H1 (cell line): ENCODE results near the gene TOP3B. TPM values are rescaled to one million over a fixed set of nuclear protein-coding genes. Genes with fewer than 3 reads are reported as not detected.

ENCODE experiments used
- CTCF ChIA-PET: fragments of 300-600 bp; sonication (Branson Sonifier 250); formaldehyde crosslinking; loops from one replicate; lab custom pipeline; 2021; ENCODE audit not compliant: partially characterized antibody; lab: Charles Lee
- POLR2A ChIA-PET: fragments of 300-600 bp; sonication (Branson Sonifier 250); formaldehyde crosslinking; loops from one replicate; lab custom pipeline; 2021; ENCODE audit warnings: inconsistent platforms; ENCODE audit not compliant: partially characterized antibody; lab: Charles Lee
- DNase-seq, 2 experiments: peaks; one replicate each; pipeline versions ENCODE4 v3.0.0 to v3.0.0-alpha.2; 2010 to 2022; ENCODE audit warnings: low spot score in 2 of 2, low read depth in 1 of 2, mixed read lengths in 1 of 2
- FAIRE-seq: peaks from 2 replicates; lab custom pipeline; 2011; peaks lifted over from hg19 to GRCh38; lab: Jason Lieb, UNC
- H2AFZ ChIP-seq: 2 replicates; pipeline ENCODE4 v1.8.1; 2012; ENCODE audit warnings: low read length, inconsistent platforms
- H2AK5ac ChIP-seq: 2 replicates; pipeline ENCODE4 v1.6.1; 2013; ENCODE audit warnings: low read depth, low read length
- H2BK120ac ChIP-seq: replicated peaks from 2 replicates; pipeline ENCODE3; 2013; ENCODE audit warnings: low read depth, low read length, inconsistent platforms
- H2BK12ac ChIP-seq: 2 replicates; pipeline ENCODE4 v1.6.1; 2013; ENCODE audit warnings: low read depth, low read length
- H2BK15ac ChIP-seq: 2 replicates; pipeline ENCODE4 v1.6.1; 2013; ENCODE audit warnings: low read length
- H2BK20ac ChIP-seq: 2 replicates; pipeline ENCODE4 v1.6.1; 2013; ENCODE audit warnings: low read length
- H2BK5ac ChIP-seq: 2 replicates; pipeline ENCODE4 v1.6.1; 2013; ENCODE audit warnings: low read depth, low read length
- H3K14ac ChIP-seq: 2 replicates; pipeline ENCODE4 v1.6.1; 2013; ENCODE audit warnings: inconsistent platforms; ENCODE audit not compliant: insufficient read length
- H3K18ac ChIP-seq: 2 replicates; pipeline ENCODE4 v1.6.1; 2013; ENCODE audit warnings: low read length; ENCODE audit errors: extremely low read depth
- H3K23ac ChIP-seq: 2 replicates; pipeline ENCODE4 v1.6.1; 2013; ENCODE audit warnings: inconsistent platforms; ENCODE audit not compliant: insufficient read length
- H3K23me2 ChIP-seq: 2 replicates; pipeline ENCODE4 v1.6.1; 2013; ENCODE audit warnings: low read depth, low read length
- H3K27ac ChIP-seq: 2 replicates; pipeline ENCODE4 v1.6.1; 2011; ENCODE audit warnings: low read depth, low read length, inconsistent platforms
- H3K27me3 ChIP-seq, 4 experiments: replicated peaks in 1 of 4; 1 replicate in 1 of 4; 2 replicates in 3 of 4; pipeline versions ENCODE4 v1.6.1 to v1.8.1; 2011 to 2013; ENCODE audit warnings: low read length in 3 of 4, mild to moderate bottlenecking in 3 of 4, inconsistent platforms in 2 of 4, mixed read lengths in 2 of 4, moderate library complexity in 1 of 4; ENCODE audit not compliant: control insufficient read depth in 3 of 4, insufficient read depth in 3 of 4; ENCODE audit errors: extremely low read depth in 1 of 4
- H3K36me3 ChIP-seq, 4 experiments: 2 replicates each; pipeline versions ENCODE4 v1.6.1 to v1.8.1; 2011 to 2013; ENCODE audit warnings: mild to moderate bottlenecking in 4 of 4, low read length in 3 of 4, moderate library complexity in 2 of 4, control low read depth in 1 of 4, inconsistent platforms in 1 of 4; ENCODE audit not compliant: insufficient read depth in 4 of 4, control insufficient read depth in 2 of 4
- H3K4ac ChIP-seq: replicated peaks from 2 replicates; pipeline ENCODE3; 2013; ENCODE audit warnings: low read length, low read depth, mixed read lengths, inconsistent platforms; ENCODE audit not compliant: insufficient read length
- H3K4me1 ChIP-seq, 4 experiments: replicated peaks in 1 of 4; 1 replicate in 1 of 4; 2 replicates in 3 of 4; pipeline versions ENCODE4 v1.6.1 to v1.8.1; 2011 to 2013; ENCODE audit warnings: low read length in 3 of 4, inconsistent platforms in 2 of 4, mixed read lengths in 1 of 4; ENCODE audit not compliant: insufficient read depth in 4 of 4, control insufficient read depth in 3 of 4
- H3K4me2 ChIP-seq, 2 experiments: 2 replicates each; pipeline versions ENCODE4 v1.6.1 to v1.8.1; 2011 to 2013; ENCODE audit warnings: low read depth in 2 of 2, low read length in 2 of 2, control low read depth in 1 of 2, inconsistent platforms in 1 of 2, mild to moderate bottlenecking in 1 of 2; ENCODE audit not compliant: insufficient read depth in 1 of 2
- H3K4me3 ChIP-seq, 4 experiments: fragments of 200-600, 300-600 bp in 1 of 4; sonication (generic), shearing (Covaris generic), sonication (Bioruptor Twin) in 1 of 4; 2 replicates each; pipeline versions ENCODE4 v1.5.1 to v1.8.1; 2011 to 2016; ENCODE audit warnings: low read length in 4 of 4, low read depth in 3 of 4, control low read depth in 2 of 4, inconsistent platforms in 2 of 4, mild to moderate bottlenecking in 2 of 4, mixed read lengths in 1 of 4, moderate library complexity in 1 of 4; ENCODE audit not compliant: insufficient read depth in 2 of 4; ENCODE audit errors: extremely low read depth in 1 of 4
- H3K56ac ChIP-seq: replicated peaks from 2 replicates; pipeline ENCODE3; 2013; ENCODE audit warnings: low read depth, mild to moderate bottlenecking, mixed read lengths, low read length, inconsistent platforms; ENCODE audit not compliant: insufficient read length
- H3K79me1 ChIP-seq: 2 replicates; pipeline ENCODE4 v1.6.1; 2013; ENCODE audit warnings: low read depth, low read length, control low read depth
- H3K79me2 ChIP-seq, 2 experiments: 2 replicates each; pipeline versions ENCODE4 v1.6.1 to v1.8.1; 2012 to 2013; ENCODE audit warnings: low read length in 2 of 2, mild to moderate bottlenecking in 2 of 2, inconsistent platforms in 1 of 2; ENCODE audit not compliant: insufficient read depth in 2 of 2, control insufficient read depth in 1 of 2
- H3K9ac ChIP-seq, 4 experiments: replicated peaks in 1 of 4; 1 replicate in 1 of 4; 2 replicates in 3 of 4; pipeline versions ENCODE4 v1.6.1 to v1.8.1; 2011 to 2013; ENCODE audit warnings: low read depth in 3 of 4, low read length in 3 of 4, control low read depth in 2 of 4, mild to moderate bottlenecking in 2 of 4, moderate library complexity in 2 of 4, inconsistent platforms in 1 of 4; ENCODE audit errors: extremely low read depth in 1 of 4
- H3K9me3 ChIP-seq, 2 experiments: 2 replicates each; pipeline versions ENCODE4 v1.6.1 to v1.8.1; 2012 to 2013; ENCODE audit warnings: mild to moderate bottlenecking in 2 of 2, moderate library complexity in 2 of 2, control low read depth in 1 of 2, inconsistent platforms in 1 of 2, low read depth in 1 of 2, low read length in 1 of 2, mixed read lengths in 1 of 2; ENCODE audit not compliant: insufficient read depth in 2 of 2
- H4K20me1 ChIP-seq, 2 experiments: replicated peaks in 1 of 2; 2 replicates each; pipeline versions ENCODE3 to v1.8.1; 2011 to 2013; ENCODE audit warnings: inconsistent platforms in 2 of 2, low read length in 2 of 2, mild to moderate bottlenecking in 1 of 2; ENCODE audit not compliant: insufficient read depth in 2 of 2, control insufficient read depth in 1 of 2
- H4K5ac ChIP-seq: 2 replicates; pipeline ENCODE4 v1.6.1; 2013; ENCODE audit warnings: low read length, low read depth, mixed read lengths, inconsistent platforms; ENCODE audit not compliant: insufficient read length
- H4K8ac ChIP-seq: 2 replicates; pipeline ENCODE4 v1.8.0; 2013; ENCODE audit warnings: mild to moderate bottlenecking, moderate library complexity, low read length, inconsistent platforms; ENCODE audit not compliant: insufficient read depth; ENCODE audit errors: extremely low read depth
- H4K91ac ChIP-seq: replicated peaks from 2 replicates; pipeline ENCODE3; 2013; ENCODE audit warnings: low read length, mixed read lengths, inconsistent platforms; ENCODE audit not compliant: insufficient read length
- WGBS, 2 experiments: shearing (Covaris generic) in 1 of 2; methylation state at CpG; one replicate each; pipeline versions ENCODE4 v1.1.6 to v1.1.7; 2013 to 2015; ENCODE audit warnings: low lambda C conversion rate in 2 of 2, mixed read lengths in 2 of 2, inconsistent platforms in 1 of 2, low coverage in 1 of 2, missing lambda C conversion rate in 1 of 2; ENCODE audit not compliant: insufficient replicate concordance in 2 of 2, insufficient coverage in 1 of 2, insufficient read length in 1 of 2; ENCODE audit errors: extremely low coverage in 1 of 2, missing lambda C conversion rate in 1 of 2; 5-methylcytosine and 5-hydroxymethylcytosine counted together
- polyA plus RNA-seq, 7 experiments: library from polyadenylated mRNA; depleted of rRNA in 3 of 7; stranded (reverse) in 5 of 7; unstranded in 2 of 7; fragments of >200 nt in 5 of 7; fragments of 200-250 nt in 2 of 7; gene quantifications; 1 replicate in 5 of 7; 2 replicates in 1 of 7; 4 replicates in 1 of 7; pipeline versions ENCODE4 v1.2.1 to v1.2.3, GENCODE V29; 2011 to 2013; ENCODE audit warnings: missing spikeins in 2 of 7, mixed read lengths in 2 of 7
- total RNA-seq: library from RNA; stranded (reverse); fragmentation: NEBNext Ultra II Directional; extraction: Animal tissue kit (Norgen Biotek cat#: 25700); gene quantifications from 2 replicates; pipeline ENCODE4 v1.2.1, GENCODE V29; 2021
- TF ChIP-seq, protein P1 (sequence below), 3 experiments: IDR thresholded peaks; 1 replicate in 2 of 3; 2 replicates in 1 of 3; pipeline versions ENCODE4 v1.5.1 to v1.6.1; 2011; ENCODE audit warnings: low read length in 3 of 3, mild to moderate bottlenecking in 3 of 3, inconsistent platforms in 2 of 3, low read depth in 1 of 3, moderate library complexity in 1 of 3; ENCODE audit not compliant: insufficient read depth in 1 of 3; ENCODE audit errors: control extremely low read depth in 1 of 3

The TOP3B gene
- total and polyA plus RNA-seq, 2 of the 8 experiments (the other 6 are each of a cell fraction or from before 2014, with no cell fraction given), result 30.4 to 52.8 TPM

DNA sequence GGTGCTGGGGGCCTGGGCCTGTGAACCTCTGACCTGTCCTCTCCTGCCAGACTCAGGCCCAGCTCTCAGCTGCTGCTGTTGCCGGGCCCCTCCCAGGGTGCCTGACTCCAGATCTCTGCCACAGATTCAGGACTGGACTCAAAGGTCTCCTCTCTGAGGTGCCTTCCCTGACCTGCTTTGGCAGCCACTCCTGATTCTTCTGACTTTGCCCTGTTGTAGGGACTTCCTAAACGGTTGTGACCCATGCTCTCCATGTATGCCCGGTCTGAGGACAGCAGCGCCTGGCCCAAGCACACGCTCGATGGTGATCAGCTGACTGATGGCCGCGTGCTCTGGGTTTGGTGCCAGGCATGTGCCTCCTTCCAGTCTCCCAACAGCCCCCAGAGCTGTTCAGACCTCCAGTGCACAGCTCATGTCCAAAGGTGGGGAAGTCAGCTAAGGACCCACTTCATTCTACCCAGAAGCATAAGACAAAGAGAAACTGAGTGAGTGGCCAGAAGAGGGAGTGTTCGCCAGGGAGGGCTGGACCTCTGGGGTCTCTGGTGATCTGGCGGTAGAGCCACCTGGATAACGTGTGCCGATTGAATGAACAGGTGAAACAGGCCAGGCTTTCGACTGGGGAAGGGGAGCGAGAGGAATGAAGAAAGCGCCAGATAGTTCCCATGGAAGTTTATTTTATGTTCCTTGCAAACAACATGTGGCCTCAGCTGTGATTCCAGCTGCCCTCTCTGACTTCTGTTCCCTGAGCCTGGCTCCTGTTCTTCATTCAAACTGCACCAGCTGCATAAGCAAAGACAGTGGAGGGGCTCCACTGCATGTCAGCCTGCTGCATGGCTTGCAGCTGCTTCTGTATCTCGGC lies 8.1 kb upstream of the TOP3B start:
- Histone ChIP-seq H2BK120ac (no peak overlapping the region), H3K23ac (no peak overlapping the region), H3K4ac (no peak overlapping the region), H3K27ac (no peak overlapping the region), H4K8ac (no peak overlapping the region), H3K56ac (no peak overlapping the region), H2BK20ac (no peak overlapping the region), H3K79me2 (no peaks in the 10 kb centered on the region), H2AK5ac (no peak overlapping the region), H3K14ac (no peak overlapping the region), H2BK5ac (no peak overlapping the region), H3K9me3 (no peaks in the 10 kb centered on the region), H3K4me3 (no peak overlapping the region), H3K36me3 (no peaks in the 10 kb centered on the region), H3K23me2 (no peaks in the 10 kb centered on the region), H4K5ac (no peak overlapping the region), H3K79me1 (no peaks in the 10 kb centered on the region), H4K91ac (peak overlapping the region; percentile 30), H3K27me3 (peaks cover 58 to 91% (median 87%) of the 10 kb centered on the region in 4 experiments), H2AFZ (no peak overlapping the region), H3K18ac (no peak overlapping the region), H3K9ac (no peak overlapping the region), H4K20me1 (peaks cover 1 to 3% of the 10 kb centered on the region in 2 experiments), H3K4me1 (no peaks in the 10 kb centered on the region), H2BK15ac (no peak overlapping the region), H2BK12ac (no peak overlapping the region), H3K4me2 (no peak overlapping the region)
- ChIA-PET CTCF (interaction anchor here (0.7 to 7.8 kb wide), 7 partner anchors 9 to 108 kb away, joined by 3 to 36 read pairs (median 3); no protein-coding TSS in a partner anchor), POLR2A (interaction anchor here (1.5 kb wide), 1 partner anchor 8 kb away, joined by 8 read pairs; the partner anchor contains the start of gene TOP3B)
- FAIRE-seq (no peak), DNase-seq (no peak)
- 78% methylated on average over 16 of the region's 16 CpGs; no CpG with 5 or more reads in 1 of the 2 experiments for WGBS, 2 experiments
- TF ChIP-seq, protein P1, sequence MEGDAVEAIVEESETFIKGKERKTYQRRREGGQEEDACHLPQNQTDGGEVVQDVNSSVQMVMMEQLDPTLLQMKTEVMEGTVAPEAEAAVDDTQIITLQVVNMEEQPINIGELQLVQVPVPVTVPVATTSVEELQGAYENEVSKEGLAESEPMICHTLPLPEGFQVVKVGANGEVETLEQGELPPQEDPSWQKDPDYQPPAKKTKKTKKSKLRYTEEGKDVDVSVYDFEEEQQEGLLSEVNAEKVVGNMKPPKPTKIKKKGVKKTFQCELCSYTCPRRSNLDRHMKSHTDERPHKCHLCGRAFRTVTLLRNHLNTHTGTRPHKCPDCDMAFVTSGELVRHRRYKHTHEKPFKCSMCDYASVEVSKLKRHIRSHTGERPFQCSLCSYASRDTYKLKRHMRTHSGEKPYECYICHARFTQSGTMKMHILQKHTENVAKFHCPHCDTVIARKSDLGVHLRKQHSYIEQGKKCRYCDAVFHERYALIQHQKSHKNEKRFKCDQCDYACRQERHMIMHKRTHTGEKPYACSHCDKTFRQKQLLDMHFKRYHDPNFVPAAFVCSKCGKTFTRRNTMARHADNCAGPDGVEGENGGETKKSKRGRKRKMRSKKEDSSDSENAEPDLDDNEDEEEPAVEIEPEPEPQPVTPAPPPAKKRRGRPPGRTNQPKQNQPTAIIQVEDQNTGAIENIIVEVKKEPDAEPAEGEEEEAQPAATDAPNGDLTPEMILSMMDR (IDR thresholded peaks at IDR 0.05; ENCODE audit: control extremely low read depth in 1 of 3, insufficient read depth in 1 of 3, low read depth in 1 of 3, low read length in 3 of 3), result peak; percentile 9 to 20 (median 12); a peak in 3 of 4 replicates
